ENCODE measurements around the gene NPAS3. TPM values are rescaled to one million over a fixed set of nuclear protein-coding genes. Genes with fewer than 3 reads are reported as not detected.

NPAS3 gene
- total RNA-seq, 1 donor: 0.86 TPM

DNA sequence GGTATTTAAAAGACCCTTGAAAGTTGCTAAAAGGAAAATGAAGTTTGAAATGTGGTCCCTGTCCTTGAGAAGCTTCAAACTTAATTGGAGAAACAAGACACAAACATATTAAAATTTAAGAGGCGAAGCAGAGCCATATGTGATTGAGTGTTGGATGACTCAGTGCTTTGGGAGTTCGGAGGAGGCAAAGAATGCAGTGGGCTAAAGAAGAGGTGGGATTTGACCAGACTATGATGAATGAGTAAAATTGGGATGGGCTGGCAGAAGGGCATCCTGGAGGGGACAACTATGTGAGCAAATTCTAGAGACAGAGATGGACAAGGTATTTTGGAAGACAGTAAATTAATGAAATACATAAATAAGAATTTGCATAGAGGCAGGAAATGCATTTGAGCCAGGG, 653.6 kb downstream of the NPAS3 start:
- peak; percentile 22 for DNase-seq (ENCODE audit: low read depth)
- H3K4me3 ChIP-seq (ENCODE audit: low read depth, low read length): no peak overlapping the region
- TF ChIP-seq, protein P1, sequence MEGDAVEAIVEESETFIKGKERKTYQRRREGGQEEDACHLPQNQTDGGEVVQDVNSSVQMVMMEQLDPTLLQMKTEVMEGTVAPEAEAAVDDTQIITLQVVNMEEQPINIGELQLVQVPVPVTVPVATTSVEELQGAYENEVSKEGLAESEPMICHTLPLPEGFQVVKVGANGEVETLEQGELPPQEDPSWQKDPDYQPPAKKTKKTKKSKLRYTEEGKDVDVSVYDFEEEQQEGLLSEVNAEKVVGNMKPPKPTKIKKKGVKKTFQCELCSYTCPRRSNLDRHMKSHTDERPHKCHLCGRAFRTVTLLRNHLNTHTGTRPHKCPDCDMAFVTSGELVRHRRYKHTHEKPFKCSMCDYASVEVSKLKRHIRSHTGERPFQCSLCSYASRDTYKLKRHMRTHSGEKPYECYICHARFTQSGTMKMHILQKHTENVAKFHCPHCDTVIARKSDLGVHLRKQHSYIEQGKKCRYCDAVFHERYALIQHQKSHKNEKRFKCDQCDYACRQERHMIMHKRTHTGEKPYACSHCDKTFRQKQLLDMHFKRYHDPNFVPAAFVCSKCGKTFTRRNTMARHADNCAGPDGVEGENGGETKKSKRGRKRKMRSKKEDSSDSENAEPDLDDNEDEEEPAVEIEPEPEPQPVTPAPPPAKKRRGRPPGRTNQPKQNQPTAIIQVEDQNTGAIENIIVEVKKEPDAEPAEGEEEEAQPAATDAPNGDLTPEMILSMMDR (IDR thresholded peaks at IDR 0.05; ENCODE audit: insufficient read depth, low read depth, low read length): no peak

DNA sequence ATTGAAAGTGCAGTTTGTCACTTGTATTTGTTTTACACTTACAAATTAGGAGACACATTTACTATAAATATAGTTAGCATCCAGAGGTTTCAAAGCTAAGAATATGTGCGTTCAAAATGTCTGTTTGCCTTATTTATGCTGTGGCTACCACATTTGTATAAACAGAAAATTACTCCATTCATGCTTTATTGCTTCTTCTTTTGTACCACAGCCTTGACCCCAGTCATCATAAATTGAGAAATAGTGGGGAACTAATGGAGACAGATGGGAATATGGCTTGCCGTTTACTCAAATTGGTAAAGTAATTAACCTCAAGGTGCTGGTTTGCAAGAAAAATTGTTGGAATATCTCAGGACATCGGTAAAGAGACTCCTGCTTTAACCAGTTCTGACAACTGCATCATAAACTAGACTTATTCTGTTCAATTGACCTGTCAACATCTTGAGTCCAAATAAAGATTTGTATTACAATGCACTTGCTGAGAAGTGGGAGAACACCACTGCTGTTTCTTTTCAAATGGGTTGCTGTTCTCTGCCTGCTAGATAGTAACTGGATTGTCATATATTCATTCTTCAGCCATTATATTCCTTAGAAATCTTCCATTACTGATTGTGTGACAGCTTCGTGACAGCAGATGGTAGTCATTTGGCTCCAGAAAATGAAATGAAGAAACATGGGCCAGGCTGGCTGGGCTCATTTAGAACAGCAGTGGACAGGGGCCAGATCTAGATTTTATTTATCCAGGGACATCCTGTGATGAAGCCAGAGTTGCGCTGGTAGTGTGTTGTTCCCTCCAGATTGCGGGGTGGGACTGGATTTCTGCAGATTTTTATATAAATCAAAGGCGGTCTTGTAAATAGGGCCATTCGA, 657.8 kb downstream of the NPAS3 start:
- H3K4me3 ChIP-seq (ENCODE audit: low read depth, low read length): no peak overlapping the region
- peak; percentile 57 for DNase-seq (ENCODE audit: low read depth)
- TF ChIP-seq, protein P1 (IDR thresholded peaks at IDR 0.05; ENCODE audit: insufficient read depth, low read depth, low read length): no peak

DNA sequence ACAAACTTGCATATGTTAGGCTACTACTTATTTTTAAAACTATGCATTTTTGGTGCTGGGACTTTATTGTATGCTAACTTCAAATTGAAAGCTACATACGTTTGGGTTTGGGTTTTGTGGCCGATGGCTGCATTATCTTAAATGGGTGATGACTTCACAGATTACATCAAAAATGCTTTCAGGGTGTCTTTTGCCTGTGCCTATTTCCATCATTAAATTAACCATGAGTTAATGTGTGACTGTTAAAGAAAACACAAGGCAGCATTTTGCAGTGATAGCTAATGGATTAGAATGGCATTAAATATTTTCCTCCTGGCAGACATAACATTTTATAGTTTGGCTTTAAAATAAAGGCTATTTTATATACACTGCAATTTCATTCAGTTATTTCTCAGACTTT, 659.9 kb downstream of the NPAS3 start:
- TF ChIP-seq, protein P1 (IDR thresholded peaks at IDR 0.05; ENCODE audit: insufficient read depth, low read depth, low read length): no peak
- no peak for DNase-seq (ENCODE audit: low read depth)
- H3K4me3 ChIP-seq (ENCODE audit: low read depth, low read length): no peak overlapping the region

DNA sequence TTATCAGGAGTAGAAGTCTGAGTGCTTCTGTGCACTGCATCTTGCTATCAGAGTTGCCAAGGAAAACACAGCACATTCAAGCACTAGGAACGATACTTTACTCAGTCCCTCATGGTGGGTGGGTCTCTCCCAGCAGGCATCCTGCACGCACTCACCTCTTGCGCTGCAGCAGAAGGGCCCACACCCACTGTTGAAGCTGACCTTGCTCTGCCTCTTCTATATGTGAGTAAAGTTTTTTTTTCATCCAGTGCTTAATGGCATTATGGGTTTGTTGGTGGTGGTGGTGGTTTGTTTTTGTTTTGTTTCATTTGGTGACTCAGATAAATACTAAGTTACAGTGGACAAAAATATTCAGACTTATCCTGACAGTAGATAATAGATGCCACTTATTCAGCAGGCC, 663.7 kb downstream of the NPAS3 start:
- H3K4me3 ChIP-seq (ENCODE audit: low read depth, low read length): no peak overlapping the region
- DNase-seq (ENCODE audit: low read depth): no peak
- TF ChIP-seq, protein P1 (IDR thresholded peaks at IDR 0.05; ENCODE audit: insufficient read depth, low read depth, low read length): no peak

DNA sequence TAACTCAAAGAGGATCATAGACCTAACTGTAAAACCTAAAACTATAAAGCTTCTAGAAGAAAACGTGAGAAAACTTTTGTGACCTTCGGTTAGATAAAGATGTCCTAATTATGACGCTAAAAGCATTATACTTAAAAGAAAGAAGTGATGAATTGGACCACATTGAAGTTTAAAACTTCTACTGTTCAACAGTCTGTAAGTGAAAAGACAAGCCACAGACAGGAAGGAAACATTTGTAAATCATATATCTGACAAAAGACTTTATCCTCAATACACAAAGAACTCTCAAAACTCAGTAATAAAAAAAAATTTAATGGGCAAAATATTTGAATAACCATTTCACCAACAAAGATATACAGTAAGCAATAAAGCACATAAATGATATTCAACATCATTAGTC, 667.9 kb downstream of the NPAS3 start:
- no peak overlapping the region for H3K4me3 ChIP-seq (ENCODE audit: low read depth, low read length)
- DNase-seq (ENCODE audit: low read depth): no peak
- TF ChIP-seq, protein P1 (IDR thresholded peaks at IDR 0.05; ENCODE audit: insufficient read depth, low read depth, low read length): no peak

DNA sequence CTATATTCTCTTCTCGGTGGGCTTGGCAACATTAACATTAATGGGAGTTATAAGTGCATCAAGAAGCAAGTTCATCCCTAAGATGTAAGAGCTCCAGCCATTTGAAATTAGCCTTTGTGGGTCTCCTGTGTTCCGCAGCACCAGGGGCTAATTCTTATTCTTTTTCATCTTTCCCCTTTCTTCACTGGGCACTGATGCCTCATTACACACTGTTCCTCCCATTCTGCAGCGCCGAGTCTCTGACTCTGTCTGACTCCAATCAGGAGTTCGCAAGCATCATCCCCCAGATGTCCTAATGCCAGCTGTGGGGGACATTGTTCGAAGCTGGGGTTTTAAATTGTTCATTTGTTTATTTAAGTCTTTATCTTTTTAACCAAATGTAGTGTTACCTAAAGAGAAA, 670.9 kb downstream of the NPAS3 start:
- TF ChIP-seq, protein P1 (IDR thresholded peaks at IDR 0.05; ENCODE audit: insufficient read depth, low read depth, low read length): no peak
- DNase-seq (ENCODE audit: low read depth): no peak

More for the DNA sequence above, 670.9 kb downstream of the NPAS3 start:
- no peak overlapping the region for H3K4me3 ChIP-seq (ENCODE audit: low read depth, low read length)

All from fibroblast of villous mesenchyme (primary cell).